Muscle of leg (tissue), 11 donors: ENCODE data around the gene TMEM222. TPM values are rescaled to one million over a fixed set of nuclear protein-coding genes. Genes with fewer than 3 reads are reported as not detected.
A peak's percentile ranks its signal among the peaks of the same experiment; 100 is the strongest.

Source experiments
- DNase-seq: peaks from one replicate; pipeline ENCODE4 v3.0.0; 2013
- H3K27ac ChIP-seq: one replicate; pipeline ENCODE4 v1.5.1; 2013; ENCODE audit warnings: mild to moderate bottlenecking, low read length, control low read depth
- H3K27me3 ChIP-seq: one replicate; pipeline ENCODE4 v1.6.1; 2013; ENCODE audit warnings: low read length; ENCODE audit not compliant: control insufficient read depth, insufficient read depth
- H3K36me3 ChIP-seq: one replicate; pipeline ENCODE4 v1.6.1; 2013; ENCODE audit warnings: low read length; ENCODE audit not compliant: control insufficient read depth, insufficient read depth
- H3K4me1 ChIP-seq: one replicate; pipeline ENCODE4 v1.6.1; 2013; ENCODE audit warnings: low read length; ENCODE audit not compliant: control insufficient read depth, insufficient read depth
- H3K4me3 ChIP-seq: one replicate; pipeline ENCODE4 v1.5.1; 2013; ENCODE audit warnings: low read length, control low read depth
- H3K9me3 ChIP-seq: replicated peaks from 2 replicates; pipeline ENCODE4 v1.6.1; 2013; ENCODE audit warnings: low read depth, low read length; ENCODE audit not compliant: control insufficient read depth
- WGBS: methylation state at CpG from one replicate; pipeline ENCODE4 v1.1.5; 2013; ENCODE audit warnings: missing lambda C conversion rate; ENCODE audit not compliant: insufficient coverage; 5-methylcytosine and 5-hydroxymethylcytosine counted together
- polyA plus RNA-seq, 8 donors: library from polyadenylated mRNA; unstranded; fragments of 120-200 nt; gene quantifications; one replicate each; pipeline versions ENCODE4 v1.2.1 to v1.2.3, GENCODE V29; 2013; ENCODE audit warnings: inconsistent platforms in 1 of 8, low replicate concordance in 1 of 8; ENCODE audit not compliant: insufficient read length in 8 of 8, insufficient read depth in 1 of 8
- total RNA-seq: library from RNA; stranded (reverse); fragments of 120-200 nt; gene quantifications from one replicate; pipeline ENCODE4 v1.2.4, GENCODE V29; 2013

Gene TMEM222
- total and polyA plus RNA-seq, 9 donors: 22.4 to 28.3 (median 25.9) TPM

DNA sequence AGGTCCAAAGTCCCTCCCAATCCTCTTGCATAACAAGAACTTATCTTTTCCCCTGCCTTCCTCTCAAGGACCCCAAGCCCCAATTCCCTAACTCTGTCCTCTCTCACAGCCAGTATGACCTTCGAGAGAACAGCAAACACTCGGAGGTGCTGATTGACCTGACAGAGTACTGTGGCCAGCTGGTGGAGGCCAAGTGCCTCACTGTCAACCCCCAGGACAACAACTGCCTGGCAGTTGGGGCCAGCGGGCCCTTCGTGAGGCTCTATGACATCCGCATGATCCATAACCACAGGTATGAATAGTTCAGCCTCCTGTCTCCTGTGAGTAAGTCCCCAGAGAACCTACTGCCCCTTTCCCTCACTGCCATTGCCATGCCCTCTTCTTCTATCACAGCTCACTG is 29.9 kb upstream of the TMEM222 start:
- WGBS: 92% methylated on average over 5 of the region's 5 CpGs
- no peak for DNase-seq
- H3K27me3 ChIP-seq: no peaks in the 10 kb centered on the region
- H3K36me3 ChIP-seq: peaks cover 58% of the 10 kb centered on the region
- no peaks in the 10 kb centered on the region for H3K9me3 ChIP-seq
- no peak overlapping the region for H3K27ac ChIP-seq
- H3K4me3 ChIP-seq: no peak overlapping the region
- peaks cover 4% of the 10 kb centered on the region for H3K4me1 ChIP-seq

DNA sequence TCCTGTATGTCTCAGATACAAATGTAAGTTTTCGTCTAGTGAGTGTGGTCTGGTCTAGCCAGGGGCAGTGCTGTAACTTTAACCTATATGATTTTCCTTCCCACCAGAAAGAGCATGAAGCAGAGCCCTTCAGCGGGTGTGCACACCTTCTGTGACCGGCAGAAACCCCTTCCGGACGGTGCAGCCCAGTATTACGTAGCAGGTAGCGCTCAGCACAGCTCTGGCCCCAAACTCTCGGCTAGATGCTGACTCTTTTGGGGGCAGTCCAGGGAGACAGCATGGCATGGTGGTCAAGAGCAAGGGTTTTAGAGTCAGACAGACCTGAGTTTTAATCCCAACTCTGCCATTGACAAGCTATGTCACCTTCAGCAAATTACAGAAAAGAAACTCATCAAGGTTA is 28.0 kb upstream of the TMEM222 start:
- Histone ChIP-seq H3K36me3 (peaks cover 63% of the 10 kb centered on the region), H3K4me3 (no peak overlapping the region), H3K27me3 (no peaks in the 10 kb centered on the region), H3K9me3 (no peaks in the 10 kb centered on the region), H3K4me1 (peaks cover 21% of the 10 kb centered on the region), H3K27ac (no peak overlapping the region)
- 88% methylated on average over 6 of the region's 8 CpGs for WGBS
- DNase-seq: no peak

DNA sequence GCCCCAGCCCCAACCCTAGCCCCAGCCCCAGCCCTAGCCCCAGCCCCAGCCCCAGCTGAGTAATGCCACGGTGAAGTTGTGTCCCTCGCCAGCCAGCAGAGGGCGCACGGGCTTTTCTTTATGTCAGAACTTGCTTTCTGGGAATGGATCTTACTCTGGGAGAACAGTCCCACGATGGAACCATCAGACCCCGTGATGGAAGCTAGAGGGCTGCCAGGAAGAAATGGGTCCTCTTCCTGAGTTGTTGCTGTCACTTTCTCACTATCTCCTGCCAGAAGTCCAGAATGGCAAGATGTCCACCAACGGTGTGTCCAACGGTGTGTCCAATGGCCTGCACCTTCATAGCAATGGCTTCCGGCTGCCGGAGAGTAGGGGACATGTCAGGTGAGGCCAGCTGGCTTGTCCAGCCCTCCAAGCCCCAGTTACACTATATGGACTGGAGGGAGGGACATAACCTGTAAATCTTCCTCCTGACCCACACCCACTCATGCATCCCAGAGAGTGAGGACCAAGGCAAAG is 25.1 kb upstream of the TMEM222 start:
- no peak overlapping the region for H3K27ac ChIP-seq
- H3K4me1 ChIP-seq: peaks cover 49% of the 10 kb centered on the region
- WGBS: no CpG with 5 or more reads among the region's 10 CpGs
- H3K36me3 ChIP-seq: peaks cover 62% of the 10 kb centered on the region
- no peaks in the 10 kb centered on the region for H3K27me3 ChIP-seq
- peak; percentile 74 for DNase-seq
- no peaks in the 10 kb centered on the region for H3K9me3 ChIP-seq
- no peak overlapping the region for H3K4me3 ChIP-seq

DNA sequence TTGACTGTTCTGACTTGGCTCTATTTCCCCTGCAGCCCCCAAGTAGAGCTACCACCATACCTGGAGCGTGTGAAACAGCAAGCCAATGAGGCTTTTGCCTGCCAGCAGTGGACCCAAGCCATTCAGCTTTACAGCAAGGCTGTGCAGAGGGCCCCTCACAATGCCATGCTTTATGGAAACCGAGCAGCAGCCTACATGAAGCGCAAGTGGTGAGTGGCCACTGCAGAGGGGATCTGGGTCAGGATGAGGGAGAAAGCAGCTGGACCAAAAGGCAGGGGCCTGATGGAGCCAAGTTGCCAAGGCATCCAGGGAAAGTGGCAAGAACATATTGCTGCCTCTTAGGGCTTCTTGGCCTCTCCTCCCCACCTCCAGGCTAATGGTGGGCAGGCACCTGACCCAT is 24.1 kb upstream of the TMEM222 start:
- Histone ChIP-seq H3K27ac (no peak overlapping the region), H3K4me3 (no peak overlapping the region), H3K4me1 (peaks cover 50% of the 10 kb centered on the region), H3K36me3 (peaks cover 62% of the 10 kb centered on the region), H3K9me3 (no peaks in the 10 kb centered on the region), H3K27me3 (no peaks in the 10 kb centered on the region)
- WGBS: 100% methylated on average over 3 of the region's 3 CpGs
- DNase-seq: no peak

DNA sequence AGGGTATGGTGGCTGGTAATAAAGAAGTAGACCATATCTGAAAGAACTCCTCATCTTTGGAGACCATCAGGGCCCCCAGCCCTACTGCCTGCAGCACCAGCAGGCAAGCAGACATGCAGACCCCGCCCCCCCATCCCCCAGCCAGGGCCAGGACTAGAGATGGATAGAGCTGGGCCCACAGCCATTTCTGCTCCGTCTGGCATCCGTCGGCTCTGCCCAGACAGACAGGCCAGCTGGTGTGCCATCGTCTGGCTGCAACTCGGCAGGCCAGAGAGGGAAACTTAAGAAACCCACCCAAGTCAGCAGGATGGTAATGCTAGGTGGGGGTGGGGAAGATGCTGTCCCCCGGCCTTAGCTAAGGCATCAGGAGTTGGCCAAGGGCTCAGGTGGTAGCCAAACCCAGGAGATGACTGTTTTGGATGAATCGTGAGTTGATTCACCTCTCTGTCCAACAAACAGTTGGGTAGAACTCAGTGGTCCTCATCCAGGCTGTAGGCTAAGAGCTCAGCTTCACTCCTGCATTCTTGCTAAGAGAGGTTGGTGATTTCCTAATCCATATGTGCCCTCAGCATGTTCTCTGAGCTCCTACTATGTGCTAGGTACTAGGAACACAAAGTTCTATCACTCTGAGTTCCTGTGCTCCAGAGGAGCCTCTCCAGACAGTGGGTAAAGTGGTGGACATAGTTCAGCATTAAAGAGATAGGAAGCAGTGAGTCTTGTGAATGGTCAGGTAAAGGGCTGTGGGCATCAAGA is 23.2 kb upstream of the TMEM222 start:
- Histone ChIP-seq H3K27ac (peak overlapping the region; percentile 93), H3K27me3 (no peaks in the 10 kb centered on the region), H3K9me3 (no peaks in the 10 kb centered on the region), H3K4me3 (no peak overlapping the region), H3K4me1 (peaks cover 50% of the 10 kb centered on the region), H3K36me3 (peaks cover 67% of the 10 kb centered on the region)
- peak; percentile 61 for DNase-seq
- 60% methylated on average over 1 of the region's 8 CpGs for WGBS

DNA sequence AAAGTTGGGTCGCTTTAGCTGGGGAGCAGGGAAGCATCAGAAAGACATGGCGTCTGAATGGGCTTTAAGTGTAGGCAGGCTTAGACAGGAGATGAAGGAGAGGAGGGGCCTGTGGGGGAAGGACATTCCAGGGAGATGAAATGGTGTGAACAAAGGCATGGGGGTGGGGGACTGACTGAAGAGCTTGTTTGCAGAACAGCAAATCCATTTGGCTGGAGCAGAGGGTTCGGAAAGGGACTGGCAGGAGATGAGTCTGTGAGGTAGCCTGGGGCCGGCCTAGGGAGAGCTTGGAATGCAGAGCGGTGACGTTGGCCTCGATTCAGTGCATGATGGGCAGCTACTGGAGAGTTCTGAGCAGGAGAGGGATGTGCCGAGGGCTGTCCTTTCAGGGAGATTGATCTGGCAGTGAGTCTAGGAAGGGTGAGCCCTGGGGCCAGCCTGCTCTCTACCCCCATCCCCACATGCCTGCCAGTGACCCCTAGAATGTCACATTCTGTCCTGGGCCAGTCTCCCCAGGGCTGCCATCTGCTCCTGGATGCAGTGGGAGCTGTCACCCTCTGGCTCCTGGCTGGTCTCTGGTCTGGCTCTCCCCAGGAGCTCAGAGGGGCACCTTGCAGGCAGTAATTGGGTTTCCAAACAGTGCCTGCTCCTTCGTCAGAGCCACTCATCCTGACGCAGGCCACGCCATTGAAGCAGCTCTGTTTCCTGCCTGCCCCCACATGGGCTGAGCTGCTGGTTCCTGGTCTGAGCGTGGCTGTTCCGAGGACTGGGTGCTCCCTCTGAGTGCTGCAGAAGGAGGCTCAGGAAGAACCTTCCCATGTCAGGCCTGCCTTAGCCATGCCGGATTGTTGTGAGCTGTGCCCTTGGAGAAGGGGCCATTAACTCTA is 22.3 kb upstream of the TMEM222 start:
- peaks cover 50% of the 10 kb centered on the region for H3K4me1 ChIP-seq
- no peaks in the 10 kb centered on the region for H3K9me3 ChIP-seq
- H3K27ac ChIP-seq: peak overlapping the region; percentile 93
- WGBS: 21% methylated on average over 11 of the region's 14 CpGs
- H3K27me3 ChIP-seq: no peaks in the 10 kb centered on the region
- H3K4me3 ChIP-seq: no peak overlapping the region
- H3K36me3 ChIP-seq: peaks cover 68% of the 10 kb centered on the region
- DNase-seq: peak; percentile 92

DNA sequence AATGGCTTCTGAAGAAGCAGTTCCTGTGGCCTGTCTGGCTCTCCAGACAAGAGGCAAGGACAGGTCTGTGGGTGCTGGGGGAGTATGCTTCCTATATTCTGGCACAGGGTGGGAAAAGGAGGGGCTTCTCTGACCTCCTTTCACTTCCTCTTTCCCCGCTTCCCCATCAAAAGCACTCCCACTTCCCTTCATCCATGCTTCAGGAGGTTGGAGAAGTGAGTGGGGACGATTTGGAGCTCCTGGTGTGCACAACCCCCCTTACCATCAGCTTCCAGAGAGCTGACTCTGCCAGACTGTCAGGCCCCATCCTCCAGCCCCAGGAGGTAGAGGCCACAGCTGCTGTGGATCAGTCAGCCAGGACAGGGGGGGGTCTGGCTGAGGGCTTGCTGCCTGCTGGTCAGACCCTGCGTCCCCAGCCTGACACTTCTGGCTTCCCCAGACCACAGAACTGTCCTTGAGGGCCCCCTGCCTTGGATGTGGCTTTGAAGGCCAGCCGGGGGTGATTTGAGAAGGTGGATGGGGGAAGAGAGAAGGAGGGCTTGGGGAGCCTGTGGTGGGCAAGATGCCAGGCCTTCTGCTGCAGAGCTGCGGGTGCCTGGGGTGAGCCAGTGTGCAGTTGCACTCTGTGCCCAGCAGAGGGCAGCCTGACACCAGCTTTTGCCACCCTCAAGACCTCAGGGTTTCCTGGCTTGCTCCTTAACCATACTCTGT is 21.5 kb upstream of the TMEM222 start:
- 0% methylated on average over 1 of the region's 5 CpGs for WGBS
- Histone ChIP-seq H3K36me3 (peaks cover 70% of the 10 kb centered on the region), H3K9me3 (no peaks in the 10 kb centered on the region), H3K4me3 (no peak overlapping the region), H3K27me3 (no peaks in the 10 kb centered on the region), H3K27ac (peak overlapping the region; percentile 93), H3K4me1 (peaks cover 50% of the 10 kb centered on the region)
- peak; percentile 97 for DNase-seq

DNA sequence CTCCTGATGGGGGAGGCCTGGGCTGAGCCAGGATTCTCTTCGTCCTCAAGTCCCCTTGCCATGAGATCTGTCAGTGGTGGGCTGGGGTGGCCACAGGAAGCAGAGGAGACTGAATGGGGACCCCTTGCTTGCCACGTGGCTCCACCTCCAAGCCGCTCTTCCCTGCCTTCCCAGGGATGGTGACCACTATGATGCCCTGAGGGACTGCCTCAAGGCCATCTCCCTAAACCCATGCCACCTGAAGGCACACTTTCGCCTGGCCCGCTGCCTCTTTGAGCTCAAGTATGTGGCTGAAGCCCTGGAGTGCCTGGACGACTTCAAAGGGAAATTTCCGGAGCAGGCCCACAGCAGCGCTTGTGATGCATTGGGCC is 20.9 kb upstream of the TMEM222 start:
- Histone ChIP-seq H3K9me3 (no peaks in the 10 kb centered on the region), H3K27me3 (no peaks in the 10 kb centered on the region), H3K4me1 (peaks cover 50% of the 10 kb centered on the region), H3K27ac (peak overlapping the region; percentile 93), H3K36me3 (peaks cover 66% of the 10 kb centered on the region), H3K4me3 (no peak overlapping the region)
- 68% methylated on average over 5 of the region's 8 CpGs for WGBS
- no peak for DNase-seq

DNA sequence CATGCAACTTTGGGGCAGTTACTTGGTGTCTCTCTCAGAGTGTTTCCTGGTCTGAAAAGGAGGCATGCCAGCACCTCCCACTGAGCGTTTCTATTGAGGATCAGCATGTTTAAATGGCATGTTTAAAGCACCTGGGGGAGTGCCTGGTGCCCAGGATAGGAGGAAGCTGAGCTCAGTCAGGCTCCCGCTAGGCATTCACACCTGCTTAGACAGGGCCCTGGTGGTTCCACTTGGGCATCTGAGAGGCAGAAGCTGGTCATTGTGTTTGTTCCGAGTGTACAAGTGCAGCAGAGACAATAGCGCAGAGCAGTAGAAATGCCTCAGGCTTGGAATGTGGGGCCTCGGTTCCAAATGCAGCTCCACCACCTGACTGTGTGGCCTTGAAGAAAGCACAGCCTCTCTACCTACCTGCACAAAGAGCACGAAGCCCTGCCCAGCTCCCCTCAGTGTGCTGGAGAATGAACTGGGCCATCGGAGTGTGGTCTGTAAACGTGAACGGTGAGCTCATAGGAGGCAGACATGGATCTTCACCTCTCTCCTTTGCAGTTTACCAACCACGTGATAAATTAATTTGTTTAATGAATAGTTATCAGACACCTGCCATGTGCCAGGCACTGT is 20.3 kb upstream of the TMEM222 start:
- peaks cover 67% of the 10 kb centered on the region for H3K36me3 ChIP-seq
- H3K4me3 ChIP-seq: no peak overlapping the region
- no peak for DNase-seq
- H3K4me1 ChIP-seq: peaks cover 52% of the 10 kb centered on the region
- 86% methylated on average over 8 of the region's 10 CpGs for WGBS
- no peaks in the 10 kb centered on the region for H3K27me3 ChIP-seq
- H3K27ac ChIP-seq: no peak overlapping the region
- no peaks in the 10 kb centered on the region for H3K9me3 ChIP-seq
